ENCODE results near the gene TLE3.
"Not testable (repeated sequence)": the region's sequence is repeated elsewhere in the genome, so short reads cannot be mapped to it uniquely, and the experiment has no call there.

Gene TLE3

DNA sequence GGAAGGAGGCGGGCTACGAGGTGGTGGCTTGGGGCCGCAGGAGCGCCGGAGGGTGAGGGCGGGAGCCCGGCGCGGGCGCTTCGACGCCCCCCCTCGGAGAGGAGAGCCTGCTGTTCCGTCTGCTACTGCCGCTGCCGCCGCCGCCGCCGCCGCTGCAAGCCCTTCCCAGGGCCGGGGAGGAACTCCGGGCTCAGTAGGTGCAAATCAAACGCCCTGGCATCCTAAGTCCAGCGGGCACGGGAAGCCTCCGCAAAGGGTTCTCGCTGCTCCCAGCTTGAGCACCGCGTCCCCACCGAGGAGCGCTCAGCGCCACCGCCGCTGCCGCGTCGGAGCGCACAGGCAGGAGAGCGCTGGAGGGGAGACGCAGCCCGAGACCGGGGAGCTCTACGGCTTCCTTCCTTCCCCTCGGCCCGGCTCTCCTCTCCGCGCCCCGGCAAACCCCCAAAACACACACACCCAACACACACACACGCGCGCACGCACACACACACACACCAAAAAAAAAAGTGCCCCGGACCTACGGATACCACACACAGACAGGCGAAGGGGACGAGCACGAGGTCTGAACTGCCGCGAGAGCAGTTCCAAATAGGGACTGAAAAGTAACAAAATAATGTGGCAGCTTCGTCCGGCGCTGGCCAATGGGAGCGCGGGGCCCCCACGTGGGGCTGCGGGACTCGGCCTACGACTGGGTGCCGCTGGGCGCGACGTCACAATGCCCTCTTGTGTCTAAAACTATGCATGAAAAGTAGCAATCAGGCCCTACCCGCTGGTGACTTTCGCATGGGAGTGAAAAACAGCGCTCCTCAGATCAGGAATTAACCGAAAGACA lies at the start of gene TLE3:
Gene TLE3, minus strand, starts transcription at position 597 of the 832 bp plus-strand sequence. CDS start 1,119 bp downstream, outside the sequence.
- DNase-seq (ENCODE audit: low read depth) = peak; percentile 96

- no peak for DNase-seq (ENCODE audit: low read depth)
Measured at GRCh38 chr15:70147178-70147760, 49.6 kb upstream of the TLE3 start.

DNA sequence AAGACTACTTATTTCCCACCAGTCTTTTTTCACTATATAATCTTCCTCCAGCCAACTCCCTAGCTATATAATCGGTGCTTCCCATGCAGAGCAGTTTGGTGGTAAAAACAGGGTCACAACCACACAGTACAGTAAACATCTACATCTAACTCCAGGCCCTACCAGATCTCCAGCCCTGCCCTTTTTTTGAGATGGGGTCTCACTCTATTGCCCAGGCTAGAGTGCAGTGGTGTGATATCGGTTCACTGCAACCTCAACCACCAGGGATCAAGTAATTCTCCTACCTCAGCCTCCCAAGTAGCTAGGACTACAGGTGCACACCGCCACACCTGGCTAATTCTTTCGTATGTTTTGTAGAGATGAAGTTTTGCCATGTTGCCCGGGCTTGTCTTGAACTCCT lies 49.1 kb upstream of the TLE3 start:
- no peak for DNase-seq (ENCODE audit: low read depth)

- DNase-seq (ENCODE audit: low read depth) = no peak
Measured at GRCh38 chr15:70146162-70146561, 48.4 kb upstream of the TLE3 start.

DNA sequence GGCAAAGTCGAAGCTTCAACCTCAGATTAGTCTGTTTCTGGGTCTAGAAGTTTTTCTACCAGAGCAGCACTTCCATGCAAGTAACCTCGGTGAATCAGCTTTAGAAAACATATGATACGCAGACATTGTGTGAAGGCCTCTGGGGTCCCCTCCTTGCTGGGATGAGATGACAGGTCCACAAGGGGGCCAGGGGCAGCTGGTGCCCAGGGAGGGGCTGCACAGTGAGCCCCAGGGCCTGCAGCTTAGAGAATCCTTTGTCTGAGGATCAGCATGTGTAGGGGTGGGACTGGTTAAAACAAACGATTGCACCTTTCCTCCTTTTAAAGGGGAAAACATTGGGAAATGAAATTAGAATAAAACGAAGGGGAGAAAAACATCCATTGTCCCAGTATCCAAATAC lies 47.5 kb upstream of the TLE3 start:
- no peak for DNase-seq (ENCODE audit: low read depth)

DNA sequence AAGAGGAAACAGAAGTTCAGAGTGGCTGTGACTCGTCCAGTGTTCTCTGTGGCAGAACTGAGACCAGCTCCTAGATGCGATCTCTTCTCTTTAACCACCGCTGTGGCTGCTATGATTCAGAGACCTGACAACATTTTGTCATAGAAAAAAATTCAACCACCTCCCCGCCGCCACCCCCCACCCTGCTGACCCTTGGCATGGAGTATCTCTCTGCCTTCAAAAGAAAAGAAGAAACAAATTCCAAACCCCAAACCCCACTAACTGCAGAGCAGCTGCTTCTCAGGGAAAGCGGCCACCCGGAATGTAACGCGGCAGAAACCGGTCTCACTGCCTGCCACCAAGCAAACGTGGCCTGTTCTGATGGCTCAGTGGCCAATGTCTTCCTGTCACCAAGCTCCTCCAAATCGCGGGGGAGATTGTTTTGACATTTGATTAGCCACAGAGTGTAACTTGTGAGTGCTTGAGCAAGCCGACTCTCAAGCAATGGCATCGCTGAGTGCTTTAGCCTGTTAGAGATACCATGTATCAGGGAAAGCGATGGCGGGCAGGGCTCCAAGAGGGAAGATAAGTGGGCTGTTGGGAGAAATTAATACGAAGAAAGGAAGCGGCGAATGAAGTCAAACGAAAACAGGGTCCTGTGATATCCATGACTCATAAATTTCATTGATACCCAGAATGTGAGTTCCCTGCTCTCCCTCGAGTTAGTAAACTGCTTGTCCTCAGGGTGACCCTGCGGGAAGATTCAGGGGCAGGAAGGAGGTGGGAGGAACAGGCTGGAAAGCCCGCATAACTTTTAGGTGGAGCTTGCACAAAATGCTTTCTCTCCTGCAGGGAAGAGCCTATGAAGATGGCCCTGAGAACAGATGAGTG lies 44.8 kb upstream of the TLE3 start:
- DNase-seq (ENCODE audit: low read depth) = no peak

DNA sequence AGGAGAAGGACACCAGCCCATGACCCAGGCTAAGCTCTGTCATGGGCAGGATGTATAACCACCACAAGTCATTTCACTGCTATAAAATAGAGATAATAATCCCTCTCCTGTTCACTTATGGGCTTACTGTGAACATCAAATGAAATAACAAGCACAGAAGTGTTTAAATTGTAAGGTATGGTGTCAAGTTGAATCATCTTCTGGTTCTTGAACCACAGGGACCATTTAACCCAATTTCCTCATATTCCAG lies 44.3 kb upstream of the TLE3 start:
- DNase-seq (ENCODE audit: low read depth) = no peak

DNA sequence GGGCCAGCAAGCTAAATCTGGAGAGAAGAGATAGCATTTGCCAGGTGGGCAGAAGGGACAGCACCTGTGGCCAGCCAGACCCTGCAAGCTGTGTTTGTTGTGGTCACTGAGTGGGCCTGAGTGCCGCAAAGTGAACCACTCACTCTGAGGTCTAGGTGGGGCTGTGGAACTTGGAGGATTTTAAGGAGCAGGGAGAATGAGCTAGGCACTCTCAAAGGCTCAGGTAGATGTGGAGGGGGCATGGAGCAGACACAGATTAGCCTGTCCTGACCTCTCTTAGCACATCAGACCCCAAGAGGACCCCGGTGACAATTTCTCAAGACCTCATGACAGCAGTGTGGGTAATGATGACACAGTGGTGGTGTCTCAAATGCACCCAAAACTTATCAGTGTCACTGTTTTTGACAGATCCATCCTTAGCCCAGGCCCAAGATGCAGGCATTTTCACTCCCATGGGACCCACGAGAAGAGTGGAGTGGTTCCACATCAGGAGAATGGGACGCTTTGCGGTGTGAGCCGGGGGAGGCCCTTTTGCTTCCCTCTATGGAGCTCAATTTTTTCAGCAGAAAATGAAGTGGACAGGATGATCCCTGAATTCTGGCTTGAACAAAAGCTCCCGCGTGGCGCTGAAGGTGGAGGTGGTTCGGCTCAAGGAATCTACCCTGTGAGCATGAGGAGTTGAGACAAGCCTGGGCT lies 43.8 kb upstream of the TLE3 start:
- no peak for DNase-seq (ENCODE audit: low read depth)

DNA sequence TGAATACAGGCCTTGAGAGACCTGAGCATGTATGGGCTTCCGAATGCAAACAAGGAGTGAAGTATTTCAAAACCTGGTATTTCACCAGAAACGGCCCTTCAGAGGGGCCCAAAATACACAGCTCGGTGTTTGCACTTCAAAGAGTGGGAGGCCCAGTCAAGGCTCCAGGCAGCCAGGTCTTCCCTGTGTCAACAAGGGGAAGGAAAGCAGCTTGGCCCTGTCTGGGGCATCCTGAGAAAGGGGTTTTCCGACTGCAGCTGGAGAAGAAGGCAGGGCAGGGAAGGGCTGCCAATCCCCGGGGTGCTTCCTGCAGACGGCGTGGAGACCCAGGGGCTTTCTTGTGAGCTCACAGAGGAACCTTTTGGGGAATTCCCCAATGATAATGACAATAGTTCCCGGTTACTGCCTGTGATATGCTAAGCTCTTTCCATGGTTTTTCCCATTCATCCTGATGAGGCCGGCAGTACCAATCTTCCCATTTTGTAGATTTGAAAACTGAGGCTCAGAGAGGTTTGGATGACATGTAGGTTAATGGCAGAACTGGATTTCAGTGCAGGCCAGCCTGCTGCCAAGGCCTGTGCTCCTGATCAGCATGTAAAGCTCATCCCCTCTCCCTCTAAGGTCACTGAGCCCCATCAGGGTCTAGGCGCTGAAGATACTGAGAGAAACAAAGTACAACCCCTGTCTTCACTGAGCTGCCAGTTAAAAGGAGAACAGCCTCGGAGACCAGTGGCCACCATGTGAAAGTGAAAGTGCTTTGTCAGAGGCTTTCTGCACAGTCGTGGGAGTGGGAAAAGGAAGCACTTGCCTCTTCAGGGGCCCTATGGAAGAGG lies 43.0 kb upstream of the TLE3 start:
- no peak for DNase-seq (ENCODE audit: low read depth)

- no peak for DNase-seq (ENCODE audit: low read depth)
Measured at GRCh38 chr15:70140025-70140542, 42.4 kb upstream of the TLE3 start.

GRCh38 chr15:70137967-70138366 lies 40.2 kb upstream of the TLE3 start:
- DNase-seq (ENCODE audit: low read depth) = no peak

- not testable (repeated sequence) for DNase-seq (ENCODE audit: low read depth)
Measured at GRCh38 chr15:70137021-70137420, 39.3 kb upstream of the TLE3 start.

DNA sequence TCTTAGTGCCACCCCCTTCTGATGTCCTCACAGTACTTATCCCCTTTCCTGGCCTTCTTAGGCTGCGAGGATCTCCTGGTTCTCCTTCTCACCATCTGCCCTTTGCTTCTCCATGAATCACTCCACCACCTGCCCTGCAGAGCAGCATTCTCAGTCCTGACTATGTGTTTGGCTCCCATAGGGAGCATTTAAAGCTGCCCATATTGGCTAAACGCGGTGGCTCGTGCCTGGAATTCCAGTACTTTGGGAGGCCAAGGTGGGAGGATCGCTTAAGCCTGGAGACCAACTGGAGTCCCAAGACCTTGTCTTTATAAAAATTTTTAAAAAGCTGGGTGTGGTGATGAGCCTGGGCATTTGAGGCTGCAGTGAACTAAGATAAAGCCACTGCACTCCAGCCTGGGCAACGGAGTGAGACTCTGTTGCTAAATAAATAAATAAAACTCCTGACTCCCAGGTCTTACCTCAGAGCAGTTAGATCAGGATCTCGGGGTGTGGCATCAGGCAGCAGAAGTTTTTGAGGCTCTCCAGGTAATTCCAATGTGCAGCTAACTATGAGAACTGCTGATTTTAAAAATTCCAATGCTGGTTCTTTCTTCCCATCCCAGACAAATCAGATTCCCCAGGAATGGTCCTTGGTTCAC lies 36.2 kb upstream of the TLE3 start:
- no peak for DNase-seq (ENCODE audit: low read depth)

GRCh38 chr15:70133296-70133695 lies 35.6 kb upstream of the TLE3 start:
- DNase-seq (ENCODE audit: low read depth) = no peak

- DNase-seq (ENCODE audit: low read depth) = no peak
Measured at GRCh38 chr15:70132571-70132970, 34.9 kb upstream of the TLE3 start.

DNA sequence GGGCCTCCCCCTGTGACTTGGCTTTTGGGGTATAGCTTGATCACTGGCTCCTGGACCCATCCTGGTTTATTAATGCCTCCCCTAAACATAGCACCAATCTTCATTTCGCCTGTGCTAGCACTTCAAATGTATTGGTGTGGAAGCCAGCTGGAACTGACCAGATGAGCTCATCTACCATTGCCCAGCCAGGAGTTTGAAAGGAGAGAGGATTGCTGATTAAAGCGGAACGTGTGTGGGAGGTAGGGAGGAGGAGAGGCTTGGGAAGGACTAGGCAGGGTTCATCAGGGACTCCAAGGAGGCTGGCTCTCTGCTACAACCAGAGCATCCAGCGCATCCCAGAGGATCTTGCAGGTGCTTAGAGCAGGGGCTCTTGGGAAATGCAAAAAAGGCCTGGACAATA lies 34.4 kb upstream of the TLE3 start:
- no peak for DNase-seq (ENCODE audit: low read depth)

DNA sequence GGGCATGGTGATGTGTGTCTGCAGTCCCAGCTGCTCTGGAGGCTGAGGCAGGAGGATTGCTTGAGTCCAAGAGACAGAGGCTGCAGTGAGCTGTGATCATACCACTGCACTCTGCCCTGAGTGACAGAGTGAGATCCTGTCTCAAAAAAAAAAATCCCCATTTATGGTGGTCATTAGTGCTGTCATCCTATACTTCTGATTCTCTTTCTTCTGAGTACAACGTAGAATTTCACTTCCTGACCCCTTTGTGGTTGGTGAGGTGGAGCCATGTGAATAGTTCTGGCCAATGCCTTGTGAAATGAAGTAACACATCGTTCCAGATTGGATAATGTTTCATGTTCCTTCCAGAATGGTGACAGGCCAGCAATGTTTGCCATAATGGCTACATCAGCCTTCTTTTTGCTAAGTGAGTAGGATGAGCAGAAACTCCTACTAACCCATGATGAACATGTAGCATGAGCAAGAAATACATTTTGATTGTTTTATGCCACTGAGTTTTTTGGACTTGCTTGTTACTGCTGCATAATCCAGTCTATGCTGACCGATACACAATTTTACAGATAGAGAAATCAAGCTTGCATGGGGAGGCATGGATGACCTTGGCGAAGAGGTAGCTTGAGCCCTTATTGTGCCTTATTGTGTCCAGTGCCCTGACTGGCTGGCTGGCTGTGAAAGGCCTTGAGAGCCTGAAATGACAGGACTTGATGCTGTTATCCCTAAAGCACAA lies 30.9 kb upstream of the TLE3 start:
- no peak for DNase-seq (ENCODE audit: low read depth)

DNA sequence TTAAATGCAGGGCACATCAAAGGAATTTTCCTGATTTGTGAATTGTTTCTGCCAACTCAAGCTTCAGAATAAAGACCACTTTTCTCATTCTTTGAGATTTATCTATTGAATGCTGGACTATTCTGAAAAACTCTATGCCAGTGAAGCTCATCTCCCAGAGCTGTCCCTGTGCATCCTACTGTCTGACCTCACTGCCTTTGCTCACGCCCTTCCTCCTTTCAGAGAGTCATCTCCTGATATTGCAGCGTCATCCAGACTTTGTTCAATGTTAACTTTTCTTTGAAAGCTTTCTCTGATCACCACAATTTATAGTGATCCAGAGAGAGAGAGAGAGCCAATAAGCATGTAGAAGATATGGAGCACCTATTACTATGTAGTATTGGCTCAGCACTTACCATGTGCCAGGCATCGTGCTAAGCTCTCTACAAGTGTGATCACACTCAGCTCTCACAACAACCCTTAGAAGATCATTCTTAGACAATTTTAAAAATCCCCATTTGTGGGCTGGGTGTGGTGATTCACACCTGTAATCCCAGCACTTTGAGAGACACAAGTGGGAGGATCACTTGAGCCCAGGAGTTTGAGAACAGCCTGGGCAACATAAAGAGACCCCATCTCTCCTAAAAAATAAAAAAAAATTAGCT lies 30.2 kb upstream of the TLE3 start:
- no peak for DNase-seq (ENCODE audit: low read depth)

GRCh38 chr15:70127288-70127746 lies 29.6 kb upstream of the TLE3 start:
- no peak for DNase-seq (ENCODE audit: low read depth)

DNA sequence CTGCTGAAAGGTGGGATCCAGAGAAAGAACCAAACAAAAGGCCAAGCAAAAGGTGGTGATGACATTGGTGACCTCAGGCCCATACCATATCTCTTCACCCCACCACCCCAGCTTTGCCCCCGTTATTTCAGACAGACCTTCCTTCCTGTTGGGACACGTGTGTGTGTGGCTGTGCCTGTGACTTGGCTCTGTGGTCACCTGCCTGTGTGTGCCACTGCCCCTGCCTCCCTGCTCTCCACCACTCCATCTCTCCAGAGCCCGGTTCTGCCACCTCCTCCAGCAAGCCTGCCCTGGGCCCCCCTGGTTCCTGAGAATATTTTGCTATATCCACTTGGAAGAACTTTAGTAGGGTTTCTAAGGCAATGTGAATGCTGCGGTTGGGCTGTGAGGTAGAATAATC lies 28.6 kb upstream of the TLE3 start:
- DNase-seq (ENCODE audit: low read depth) = no peak

Measured in activated T-helper 1 cell treated with Interleukin-2 at 50 U/mL for 16 hours (primary cell).